Measurements from ENCODE around the gene TAS2R41.
"Not testable (repeated sequence)": the region's sequence is repeated elsewhere in the genome, so short reads cannot be mapped to it uniquely, and the experiment has no call there.

TAS2R41 gene

DNA sequence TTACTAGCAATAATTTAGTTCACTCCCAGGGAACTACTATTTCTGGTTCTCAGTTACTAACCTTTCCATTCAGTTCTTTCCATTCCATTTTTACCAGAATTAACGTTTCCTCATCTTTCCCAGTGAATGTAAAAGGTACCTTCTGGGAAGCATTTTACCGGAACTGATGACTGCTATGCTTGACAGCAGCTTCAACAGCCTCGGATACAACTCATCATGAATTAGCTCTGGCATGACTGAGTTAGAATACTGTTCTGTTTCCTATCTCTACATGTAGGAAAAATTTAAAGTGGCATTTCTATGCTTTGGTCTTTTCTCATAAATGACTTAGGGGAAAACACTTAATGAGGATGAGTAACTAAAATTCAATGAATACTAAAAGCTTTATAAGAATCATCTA, 18.6 kb downstream of the TAS2R41 start:
- DNase-seq: no peak

GRCh38 chr7:143497008-143497795, 19.5 kb downstream of the TAS2R41 start:
- no peak for DNase-seq

- DNase-seq: no peak
These were observed 21.6 kb downstream of the TAS2R41 start for GRCh38 chr7:143499246-143499645.

DNA sequence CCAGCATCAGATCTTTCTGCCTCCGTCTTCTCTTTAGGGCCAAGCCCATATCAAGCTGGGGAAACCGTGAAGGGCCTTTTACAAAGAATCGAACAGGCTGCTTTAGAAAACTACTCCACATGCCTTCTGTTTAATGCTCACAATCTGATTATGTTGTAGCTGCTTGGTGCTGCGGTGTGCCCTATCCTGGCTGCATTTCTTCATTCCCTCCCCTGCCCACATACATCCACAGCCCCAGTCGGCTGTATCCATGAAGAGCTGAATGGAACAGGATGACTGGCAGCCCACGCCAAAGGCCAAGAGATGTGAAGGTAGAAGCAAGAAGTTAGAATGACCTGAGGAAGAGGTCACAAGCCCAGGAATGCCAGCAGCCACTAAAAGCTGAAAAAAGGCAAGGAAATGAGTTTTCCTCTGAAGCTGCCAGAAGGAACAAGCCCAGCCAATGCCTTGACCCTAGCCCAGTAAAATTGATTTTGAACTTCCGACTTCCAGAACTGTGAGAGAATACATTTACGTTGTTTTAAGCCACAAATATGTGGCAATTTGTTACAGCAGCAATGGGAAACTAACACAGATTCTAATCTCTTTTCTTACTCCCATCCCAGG, 22.2 kb downstream of the TAS2R41 start:
- DNase-seq: no peak

- DNase-seq: no peak
These were observed 25.6 kb downstream of the TAS2R41 start for GRCh38 chr7:143503261-143503660.

DNA sequence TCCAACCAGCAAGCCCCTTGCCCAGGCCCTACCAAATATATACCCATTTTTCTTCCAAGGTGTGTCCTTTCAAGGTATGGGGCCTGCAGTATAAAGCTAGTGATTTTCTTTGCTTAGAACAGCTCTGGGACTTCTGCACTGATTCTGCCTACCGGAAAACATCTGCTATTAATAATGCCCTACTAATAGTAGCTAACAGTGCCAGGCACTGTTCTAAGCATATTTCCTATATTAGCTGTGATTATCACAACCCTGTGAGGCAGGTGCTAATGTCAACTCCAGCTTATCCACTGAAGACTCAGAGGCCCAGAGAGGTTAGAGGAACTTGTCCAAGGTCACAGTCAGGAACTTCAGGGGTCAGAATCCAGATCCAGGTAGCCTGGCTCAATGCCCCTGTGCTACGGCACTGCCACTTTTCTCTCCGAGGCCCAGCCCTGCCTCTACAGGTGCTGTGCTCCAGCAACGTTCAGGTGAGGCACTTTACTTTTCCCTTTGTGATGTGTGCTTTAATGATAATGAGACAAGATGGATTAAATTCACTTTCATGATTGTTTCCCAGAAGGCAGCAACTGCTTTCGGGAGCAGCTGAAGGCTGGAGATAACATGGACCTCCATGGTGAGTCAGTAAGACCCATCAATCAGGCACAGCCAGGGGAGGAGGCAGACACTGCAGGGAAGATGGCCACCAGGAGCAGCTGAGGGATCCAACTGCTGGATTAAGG, 26.7 kb downstream of the TAS2R41 start:
- no peak for DNase-seq

- no peak for DNase-seq
These were observed 27.2 kb downstream of the TAS2R41 start for GRCh38 chr7:143504937-143505297.

DNA sequence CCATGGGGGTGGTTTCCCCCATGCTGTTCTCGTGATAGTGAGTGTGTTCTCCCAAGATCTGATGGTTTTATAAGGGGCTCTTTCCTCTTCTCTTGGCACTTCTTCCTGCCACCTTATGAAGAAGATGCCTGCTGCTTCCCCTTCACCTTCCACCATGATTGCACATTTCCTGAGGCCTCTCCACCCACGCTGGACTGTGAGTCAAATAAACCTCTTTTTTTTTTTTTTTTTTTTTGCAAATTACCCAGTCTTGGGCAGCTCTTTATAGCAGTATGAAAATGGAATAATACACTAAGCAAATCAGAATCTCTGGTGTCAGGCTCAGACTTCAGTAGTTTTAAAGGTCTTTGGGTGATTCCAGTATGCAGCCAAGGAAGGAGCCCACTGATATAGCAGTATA, 28.2 kb downstream of the TAS2R41 start:
- peak in 1 of 2 donors; percentile 7 for DNase-seq

DNA sequence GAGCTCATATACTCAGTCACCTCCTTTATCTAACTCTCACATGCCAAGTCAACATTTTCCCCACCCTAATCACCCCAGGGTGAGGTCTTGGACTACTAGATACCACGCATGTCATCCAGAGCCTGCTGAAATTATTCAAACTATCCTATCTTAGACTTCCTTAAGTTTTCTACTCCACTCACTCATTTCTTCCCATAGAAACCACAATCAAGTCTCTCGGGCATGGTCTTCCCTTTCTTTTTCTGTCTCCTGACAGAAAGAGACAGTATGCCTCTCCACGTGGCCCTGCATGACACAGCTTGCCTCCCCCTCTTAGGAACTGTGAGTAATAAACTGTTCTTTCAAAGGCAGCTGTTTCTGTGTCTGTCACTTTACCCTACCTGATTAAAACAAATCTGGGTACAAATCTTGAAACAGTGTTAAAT, 29.4 kb downstream of the TAS2R41 start:
- no peak for DNase-seq

- DNase-seq: no peak
These were observed 29.9 kb downstream of the TAS2R41 start for GRCh38 chr7:143507534-143508055.

- DNase-seq: no peak
These were observed 33.4 kb downstream of the TAS2R41 start for GRCh38 chr7:143510854-143511592.

GRCh38 chr7:143511593-143512047, 33.9 kb downstream of the TAS2R41 start:
- no peak for DNase-seq

- no peak for DNase-seq
These were observed 35.0 kb downstream of the TAS2R41 start for GRCh38 chr7:143512488-143513340.

DNA sequence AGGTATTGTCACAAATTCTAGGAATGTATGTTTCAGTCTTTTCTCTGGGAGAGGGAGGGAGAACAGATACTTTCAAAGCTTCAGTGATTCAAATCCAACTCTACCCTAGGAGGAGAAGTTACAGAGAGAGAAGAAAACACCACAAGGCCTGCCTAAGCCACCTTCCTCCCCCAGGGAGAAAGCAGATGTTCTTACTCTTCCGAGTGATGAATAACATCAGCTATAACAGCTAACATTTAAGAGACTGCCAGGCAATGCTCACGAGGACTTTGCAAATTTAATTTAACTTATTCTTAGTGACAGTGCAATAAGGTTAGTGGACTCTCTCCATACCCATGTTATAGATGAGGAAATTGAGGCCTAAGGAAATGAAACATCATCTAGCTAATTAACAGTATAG, 36.8 kb downstream of the TAS2R41 start:
- no peak for DNase-seq

DNA sequence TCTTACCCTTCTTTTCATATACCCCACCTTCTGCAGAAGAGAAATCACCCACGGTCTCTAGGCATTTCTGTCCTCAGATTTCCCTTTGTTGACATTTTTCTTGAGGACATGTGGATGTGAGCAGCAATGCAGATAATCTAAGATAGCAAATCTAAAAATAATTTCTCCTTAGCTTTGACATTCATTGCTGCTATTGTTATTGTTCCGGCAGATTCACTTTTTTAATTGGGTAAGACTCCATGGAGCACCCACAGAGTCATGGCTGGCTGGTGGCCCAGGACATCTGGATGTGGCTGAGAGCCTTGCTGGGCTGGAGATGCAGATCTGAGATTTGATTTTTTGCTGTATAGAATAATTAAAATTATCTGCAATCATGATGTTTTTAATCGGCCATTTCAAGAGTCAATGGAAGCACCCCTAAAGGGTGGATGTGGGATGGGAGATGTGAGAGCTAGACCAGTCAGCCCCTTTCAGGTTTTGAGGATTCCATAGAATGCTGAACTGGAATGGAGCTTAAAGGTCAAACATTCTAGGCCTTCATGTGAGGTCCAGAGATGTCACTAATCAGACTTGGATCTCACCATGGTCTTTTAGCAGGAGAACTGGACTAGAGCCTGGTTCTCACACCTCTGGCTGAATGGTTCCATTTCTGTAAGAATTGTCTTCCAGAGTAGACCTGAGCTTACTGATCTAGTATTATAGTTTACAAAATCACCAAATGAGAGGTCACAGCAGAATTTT, 37.5 kb downstream of the TAS2R41 start:
- no peak for DNase-seq

GRCh38 chr7:143516981-143517380, 39.3 kb downstream of the TAS2R41 start:
- DNase-seq: no peak

DNA sequence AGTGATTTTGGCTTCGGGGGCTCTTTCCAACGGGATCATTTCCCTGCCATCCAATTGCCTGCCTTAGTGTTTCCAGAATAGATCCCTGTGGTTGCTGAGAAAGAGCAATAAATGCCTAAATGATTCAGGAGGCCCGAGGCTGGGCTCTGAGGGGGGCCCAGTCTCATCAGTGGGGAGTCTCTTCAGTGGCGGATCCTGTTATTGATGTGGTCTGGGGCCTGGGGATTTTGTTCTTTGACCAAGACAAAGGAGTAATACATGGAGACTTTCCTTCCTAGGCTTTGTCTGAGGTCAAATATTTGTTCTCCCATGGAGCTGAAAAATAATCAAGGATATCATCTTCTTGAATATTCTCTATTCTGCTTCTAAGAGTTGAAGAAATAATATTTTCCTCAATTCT, 40.8 kb downstream of the TAS2R41 start:
- DNase-seq: no peak

- DNase-seq: no peak
These were observed 41.3 kb downstream of the TAS2R41 start for GRCh38 chr7:143518941-143519340.

DNA sequence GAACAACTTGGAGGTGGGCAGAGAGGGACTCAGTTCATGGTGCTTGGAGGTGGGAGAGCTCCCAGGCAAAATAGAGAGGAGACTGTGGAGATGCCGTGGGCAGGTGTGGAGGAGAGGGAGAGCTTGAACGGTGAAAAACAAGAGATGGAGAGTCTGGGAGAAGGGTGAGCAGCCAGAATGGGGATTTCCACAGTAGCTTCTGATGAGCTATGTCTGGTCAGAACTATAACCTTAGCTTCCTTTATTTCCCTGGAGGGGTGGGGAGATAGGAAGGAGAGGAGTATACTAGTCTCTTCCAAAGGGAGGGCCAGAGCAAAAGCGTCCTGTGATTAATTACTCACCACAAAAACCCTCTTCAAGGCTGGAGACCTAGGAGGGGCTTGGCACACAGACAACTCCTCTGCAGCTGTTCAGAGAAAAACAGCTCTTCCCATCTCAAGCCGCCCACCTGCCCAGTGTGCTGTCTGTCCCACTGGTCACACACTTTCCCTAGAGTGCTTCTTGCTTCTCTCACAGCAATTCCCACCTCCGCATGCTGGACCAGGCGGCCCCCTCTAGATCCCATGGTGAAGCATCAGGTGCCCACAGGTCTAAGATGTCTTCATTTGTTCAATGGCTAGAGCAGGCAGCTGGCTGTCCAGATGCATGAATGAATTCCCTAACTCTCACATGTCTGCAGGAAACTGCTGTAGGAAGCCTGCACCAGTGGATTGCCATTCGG, 41.9 kb downstream of the TAS2R41 start:
- no peak for DNase-seq

- not testable (repeated sequence) for DNase-seq
These were observed 44.7 kb downstream of the TAS2R41 start for GRCh38 chr7:143522309-143522916.

Data from stimulated activated CD4-positive, alpha-beta T cell treated with anti-CD3 and anti-CD28 coated beads, Interleukin-2, amount 100 ng/mL, for 24 hours (primary cell).